Spleen (tissue), 11 donors: ENCODE measurements around the gene MT1B. TPM values are rescaled to one million over a fixed set of nuclear protein-coding genes. Genes with fewer than 3 reads are reported as not detected.
A peak's percentile ranks its signal among the peaks of the same experiment; 100 is the strongest.

Source experiments
- DNase-seq: peaks from one replicate; pipeline ENCODE4 v3.0.0-alpha.2; 2020
- H3K27ac ChIP-seq, 8 donors: fragments of 200-600 bp; sonication (generic) in 7 of 8; 1 replicate in 4 of 8; 2 replicates in 4 of 8; pipeline versions ENCODE4 v1.5.0 to v1.8.0; 2016 to 2021; ENCODE audit warnings: inconsistent platforms in 4 of 8, mild to moderate bottlenecking in 4 of 8, moderate library complexity in 1 of 8
- H3K27me3 ChIP-seq, 7 donors: fragments of 200-600 bp; sonication (generic) in 6 of 7; replicated peaks in 1 of 7; 1 replicate in 4 of 7; 2 replicates in 3 of 7; pipeline versions ENCODE4 v1.5.0 to v1.8.0; 2016 to 2021; ENCODE audit warnings: inconsistent platforms in 3 of 7, mild to moderate bottlenecking in 1 of 7
- H3K36me3 ChIP-seq, 6 donors: fragments of 200-600 bp; sonication (generic) in 5 of 6; 1 replicate in 4 of 6; 2 replicates in 2 of 6; pipeline versions ENCODE4 v1.5.0 to v1.8.0; 2016 to 2021; ENCODE audit warnings: inconsistent platforms in 2 of 6
- H3K4me1 ChIP-seq, 6 donors: fragments of 200-600 bp; sonication (generic) in 5 of 6; 1 replicate in 3 of 6; 2 replicates in 3 of 6; pipeline versions ENCODE4 v1.5.0 to v1.8.0; 2016 to 2021; ENCODE audit warnings: inconsistent platforms in 3 of 6
- H3K4me3 ChIP-seq, 8 donors: fragments of 200-600 bp; sonication (generic) in 7 of 8; 1 replicate in 4 of 8; 2 replicates in 4 of 8; pipeline versions ENCODE4 v1.5.0 to v1.8.0; 2016 to 2021; ENCODE audit warnings: inconsistent platforms in 4 of 8, mild to moderate bottlenecking in 4 of 8, moderate library complexity in 2 of 8
- H3K9me3 ChIP-seq, 8 donors: fragments of 200-600 bp; sonication (generic) in 7 of 8; 1 replicate in 4 of 8; 2 replicates in 4 of 8; pipeline versions ENCODE4 v1.5.0 to v1.8.0; 2016 to 2021; ENCODE audit warnings: inconsistent platforms in 4 of 8
- CTCF ChIP-seq, 11 experiments: fragments of 200-600 bp in 7 of 11; fragments of 450-650 bp in 4 of 11; sonication (generic) in 4 of 11; IDR thresholded peaks in 8 of 11; conservative IDR thresholded peaks in 3 of 11; 1 replicate in 7 of 11; 2 replicates in 4 of 11; pipeline versions ENCODE4 v1.4.0 to v1.8.0; 2016 to 2021; ENCODE audit warnings: antibody characterized with exemption in 11 of 11, inconsistent platforms in 4 of 11, mild to moderate bottlenecking in 1 of 11
- POLR2A ChIP-seq, 3 donors: fragments of 450-650 bp; IDR thresholded peaks; one replicate each; pipeline ENCODE4 v1.5.1; 2017; ENCODE audit warnings: antibody characterized with exemption in 3 of 3, mild to moderate bottlenecking in 1 of 3
- POLR2AphosphoS5 ChIP-seq, 3 donors: sonication (generic); formaldehyde crosslinking; IDR thresholded peaks; one replicate each; pipeline ENCODE4 v1.5.1; 2017; ENCODE audit warnings: antibody characterized with exemption in 3 of 3
- WGBS, 5 donors: extraction: QIAGEN DNeasy Blood & Tissue Kit in 3 of 5; methylation state at CpG; one replicate each; pipeline versions ENCODE4 v1.1.5 to v1.1.7; 2013 to 2018; 5-methylcytosine and 5-hydroxymethylcytosine counted together
- intact Hi-C: fragments of 100-400 bp; cut with DNase I; formaldehyde crosslinking; loops from one replicate; pipeline ENCODE4 v1.15.0; 2023; ENCODE audit warnings: low total_unique reads
- polyA plus RNA-seq, 3 donors: library from polyadenylated mRNA; stranded (reverse); fragments of 200-250 nt; gene quantifications; one replicate each; pipeline ENCODE4 v1.2.1, GENCODE V29; 2013
- total RNA-seq, 7 donors: library from RNA; depleted of rRNA in 3 of 7; stranded (reverse); fragments of >200 nt in 3 of 7; fragmentation: NEBNext Ultra II Directional in 4 of 7; extraction: Animal tissue kit (Norgen Biotek cat#: 25700) in 4 of 7; gene quantifications; one replicate each; pipeline versions ENCODE4 v1.1.0 to v1.2.1, GENCODE V29; 2016 to 2021
- donor health status: healthy with polysubstance abuse.
- donor health status: DM: no; HTN: no; CAD: no; lungs with moderate emphysema.
- donor health status: DM: no; HTN: no; CAD: no.
- donor health status: Bipolar disorder and iron deficiency.
- donor health status: healthy.
- donor health status: DM: no; HTN: no; CAD: no.
- donor health status: DM: yes; HTN: yes; CAD: no.

MT1B gene
- total and polyA plus RNA-seq, 10 donors: not detected

GRCh38 chr16:56625140-56625942 is 26.3 kb upstream of the MT1B start, which contains the start of gene MT1E:
Gene MT1E, plus strand, starts transcription at chr16:56625781. Its CDS starts 71 bp downstream, at chr16:56625852.
- no peak for TF ChIP-seq CTCF (IDR thresholded peaks at IDR 0.05 in 8 of 11, conservative IDR thresholded peaks at IDR 0.05 in 3 of 11)
- TF ChIP-seq POLR2AphosphoS5 (IDR thresholded peaks at IDR 0.05): peak; percentile 77 to 84 (median 84)
- peak in 2 of 3 donors; percentile 5 to 38 for TF ChIP-seq POLR2A (IDR thresholded peaks at IDR 0.05)
- no peak for DNase-seq
- H3K9me3 ChIP-seq: no peaks in the 10 kb centered on the region
- peak within 1 kb of the TSS; percentile 42 to 84 (median 79) for H3K27ac ChIP-seq
- H3K27me3 ChIP-seq: peaks cover 0 to 33% (median 18%) of the 10 kb centered on the region in 7 donors
- intact Hi-C loops: no loop called here
- 2 to 5% (median 4%) methylated on average over 33 to 62 of the region's 62 CpGs for WGBS, 5 donors
- H3K4me3 ChIP-seq: peak within 1 kb of the TSS; percentile 44 to 75 (median 48)
- peaks cover 0 to 39% (median 21%) of the 10 kb centered on the region in 6 donors for H3K4me1 ChIP-seq
- no peaks in the 10 kb centered on the region for H3K36me3 ChIP-seq

- Histone ChIP-seq H3K4me1 (peaks cover 0 to 43% (median 21%) of the 10 kb centered on the region in 6 donors), H3K27ac (peak overlapping the region; percentile 42 to 84 (median 79)), H3K36me3 (no peaks in the 10 kb centered on the region), H3K4me3 (peak overlapping the region; percentile 44 to 75 (median 48)), H3K9me3 (no peaks in the 10 kb centered on the region), H3K27me3 (peaks cover 0 to 35% (median 18%) of the 10 kb centered on the region in 7 donors)
- WGBS, 5 donors: 22 to 36% (median 33%) methylated on average over 15 to 16 of the region's 16 CpGs
- TF ChIP-seq POLR2AphosphoS5 (IDR thresholded peaks at IDR 0.05): no peak
- TF ChIP-seq POLR2A (IDR thresholded peaks at IDR 0.05): no peak
- TF ChIP-seq CTCF (IDR thresholded peaks at IDR 0.05 in 8 of 11, conservative IDR thresholded peaks at IDR 0.05 in 3 of 11): no peak
- intact Hi-C loops: no loop called here
- no peak for DNase-seq
Measured at GRCh38 chr16:56625943-56626654, 25.6 kb upstream of the MT1B start.

- H3K27me3 ChIP-seq: peaks cover 0 to 41% (median 19%) of the 10 kb centered on the region in 7 donors
- TF ChIP-seq POLR2A (IDR thresholded peaks at IDR 0.05): no peak
- TF ChIP-seq CTCF (IDR thresholded peaks at IDR 0.05 in 8 of 11, conservative IDR thresholded peaks at IDR 0.05 in 3 of 11): no peak
- TF ChIP-seq POLR2AphosphoS5 (IDR thresholded peaks at IDR 0.05): no peak
- H3K27ac ChIP-seq: peak overlapping the region in 3 of 8 donors; percentile 71 to 84 (median 83)
- WGBS, 5 donors: 62 to 73% (median 69%) methylated on average over 7 of the region's 7 CpGs
- no peaks in the 10 kb centered on the region for H3K9me3 ChIP-seq
- DNase-seq: no peak
- peaks cover 0 to 48% (median 22%) of the 10 kb centered on the region in 6 donors for H3K4me1 ChIP-seq
- intact Hi-C loops: no loop called here
- H3K4me3 ChIP-seq: peak overlapping the region in 6 of 8 donors; percentile 47 to 75 (median 49)
- no peaks in the 10 kb centered on the region for H3K36me3 ChIP-seq
Measured at GRCh38 chr16:56626685-56627084, 25.0 kb upstream of the MT1B start.
